NCI-H226 (cell line): ENCODE data around the gene INPP4B.
A peak's percentile ranks its signal among the peaks of the same experiment; 100 is the strongest.

Source experiments
- DNase-seq: peaks from one replicate; pipeline ENCODE4 v3.0.0-alpha.2; 2015

INPP4B gene

GRCh38 chr4:142169216-142169615, 676.9 kb downstream of the INPP4B start:
- no peak for DNase-seq

GRCh38 chr4:142168181-142168580, 677.9 kb downstream of the INPP4B start:
- DNase-seq: no peak

GRCh38 chr4:142164767-142165500, 681.2 kb downstream of the INPP4B start:
- no peak for DNase-seq

GRCh38 chr4:142161086-142161485, 685.0 kb downstream of the INPP4B start:
- no peak for DNase-seq

- DNase-seq: no peak
Observed at GRCh38 chr4:142160509-142160908, 685.6 kb downstream of the INPP4B start.

GRCh38 chr4:142158980-142159379, 687.1 kb downstream of the INPP4B start:
- no peak for DNase-seq

GRCh38 chr4:142156256-142156655, 689.8 kb downstream of the INPP4B start:
- no peak for DNase-seq

GRCh38 chr4:142155347-142155746, 690.8 kb downstream of the INPP4B start:
- no peak for DNase-seq

GRCh38 chr4:142150483-142150882, 695.6 kb downstream of the INPP4B start:
- DNase-seq: no peak

- no peak for DNase-seq
Observed at GRCh38 chr4:142144813-142145212, 701.3 kb downstream of the INPP4B start.

GRCh38 chr4:142142366-142143054, 703.6 kb downstream of the INPP4B start:
- no peak for DNase-seq

GRCh38 chr4:142141224-142141623, 704.9 kb downstream of the INPP4B start:
- DNase-seq: no peak

- no peak for DNase-seq
Observed at GRCh38 chr4:142130666-142131065, 715.4 kb downstream of the INPP4B start.

GRCh38 chr4:142129931-142130330, 716.2 kb downstream of the INPP4B start:
- DNase-seq: no peak

GRCh38 chr4:142129473-142129872, 716.6 kb downstream of the INPP4B start:
- DNase-seq: no peak

- DNase-seq: no peak
Observed at GRCh38 chr4:142128529-142128928, 717.6 kb downstream of the INPP4B start.

- DNase-seq: peak; percentile 24
Observed at GRCh38 chr4:142126890-142127497, 719.1 kb downstream of the INPP4B start.

- DNase-seq: no peak
Observed at GRCh38 chr4:142124874-142125273, 721.2 kb downstream of the INPP4B start.

GRCh38 chr4:142121448-142122350, 724.4 kb downstream of the INPP4B start:
- DNase-seq: no peak

GRCh38 chr4:142120921-142121320, 725.2 kb downstream of the INPP4B start:
- no peak for DNase-seq

GRCh38 chr4:142112451-142112850, 733.6 kb downstream of the INPP4B start:
- no peak for DNase-seq

GRCh38 chr4:142110136-142110535, 736.0 kb downstream of the INPP4B start:
- no peak for DNase-seq

GRCh38 chr4:142104041-142104440, 742.1 kb downstream of the INPP4B start:
- no peak for DNase-seq
